Sigmoid colon (tissue), 7 donors: Measurements from ENCODE around the gene ITGB4. TPM values are rescaled to one million over a fixed set of nuclear protein-coding genes. Genes with fewer than 3 reads are reported as not detected.

Source experiments
- DNase-seq: peaks from one replicate; pipeline ENCODE4 v3.0.0-alpha.2; 2019
- H3K27ac ChIP-seq, 4 donors: fragments of 200-600 bp; sonication (generic); one replicate each; pipeline ENCODE4 v1.5.1; 2016 to 2019; ENCODE audit warnings: mild to moderate bottlenecking in 1 of 4
- H3K27me3 ChIP-seq, 3 donors: fragments of 200-600 bp; sonication (generic); one replicate each; pipeline ENCODE4 v1.5.1; 2019; ENCODE audit warnings: mild to moderate bottlenecking in 1 of 3
- H3K36me3 ChIP-seq, 4 donors: fragments of 200-600 bp; sonication (generic); one replicate each; pipeline ENCODE4 v1.5.1; 2016 to 2019
- H3K4me1 ChIP-seq, 4 donors: fragments of 200-600 bp; sonication (generic); one replicate each; pipeline ENCODE4 v1.5.1; 2017 to 2019
- H3K4me3 ChIP-seq, 4 donors: fragments of 200-600 bp; sonication (generic); one replicate each; pipeline ENCODE4 v1.5.1; 2017 to 2019; ENCODE audit warnings: mild to moderate bottlenecking in 2 of 4, moderate library complexity in 1 of 4
- H3K9me3 ChIP-seq, 4 donors: fragments of 200-600 bp in 3 of 4; sonication (generic) in 3 of 4; one replicate each; pipeline versions ENCODE4 v1.5.1 to v1.6.1; 2013 to 2019
- CTCF ChIP-seq, 4 experiments: fragments of 450-650 bp in 3 of 4; fragments of 200-600 bp in 1 of 4; IDR thresholded peaks; one replicate each; pipeline ENCODE4 v1.5.1; 2016 to 2019; ENCODE audit warnings: antibody characterized with exemption in 4 of 4, mild to moderate bottlenecking in 3 of 4, moderate library complexity in 2 of 4
- EP300 ChIP-seq, 4 donors: sonication (generic); formaldehyde crosslinking; IDR thresholded peaks; one replicate each; pipeline ENCODE4 v1.6.1; 2017; ENCODE audit warnings: antibody characterized with exemption in 4 of 4
- POLR2A ChIP-seq, 2 donors: fragments of 450-650 bp; IDR thresholded peaks; one replicate each; pipeline ENCODE4 v1.6.1; 2016; ENCODE audit warnings: antibody characterized with exemption in 2 of 2, mild to moderate bottlenecking in 2 of 2, moderate library complexity in 2 of 2
- POLR2AphosphoS5 ChIP-seq, 4 donors: sonication (generic); formaldehyde crosslinking; IDR thresholded peaks; one replicate each; pipeline ENCODE4 v1.6.1; 2017; ENCODE audit warnings: antibody characterized with exemption in 4 of 4
- WGBS, 2 donors: extraction: QIAGEN DNeasy Blood & Tissue Kit; methylation state at CpG; one replicate each; pipeline ENCODE4 v1.1.7; 2013; 5-methylcytosine and 5-hydroxymethylcytosine counted together
- intact Hi-C: fragments of 100-400 bp; cut with DNase I; formaldehyde crosslinking; loops from one replicate; pipeline ENCODE4 v1.15.1; 2023
- polyA plus RNA-seq, 3 donors: library from polyadenylated mRNA; stranded (reverse); fragments of 200-250 nt; gene quantifications; one replicate each; pipeline ENCODE4 v1.2.3, GENCODE V29; 2013
- total RNA-seq, 4 donors: library from RNA; depleted of rRNA; stranded (reverse); fragments of >200 nt; gene quantifications; one replicate each; pipeline ENCODE4 v1.1.0, GENCODE V29; 2016
- donor health status: healthy with polysubstance abuse.
- donor health status: Bipolar disorder and iron deficiency.
- donor health status: healthy.

Gene ITGB4
- total and polyA plus RNA-seq, 7 donors = 15.1 to 116 (median 25.8) TPM

GRCh38 chr17:75684924-75685323, 36.3 kb upstream of the ITGB4 start:
- intact Hi-C loops = no loop called here
- peak overlapping the region; percentile 22 to 62 (median 26) for H3K27ac ChIP-seq
- WGBS, 2 donors = 26 to 69% methylated on average over 7 of the region's 7 CpGs
- H3K4me3 ChIP-seq = no peak overlapping the region
- TF ChIP-seq POLR2AphosphoS5 (IDR thresholded peaks at IDR 0.05) = no peak
- no peak for TF ChIP-seq CTCF (IDR thresholded peaks at IDR 0.05)
- TF ChIP-seq POLR2A (IDR thresholded peaks at IDR 0.05) = no peak
- TF ChIP-seq EP300 (IDR thresholded peaks at IDR 0.05) = no peak
- peaks cover 0 to 63% (median 52%) of the 10 kb centered on the region in 4 donors for H3K4me1 ChIP-seq
- H3K9me3 ChIP-seq = no peaks in the 10 kb centered on the region
- no peaks in the 10 kb centered on the region for H3K27me3 ChIP-seq
- peak; percentile 53 for DNase-seq
- peaks cover 0 to 5% (median 0%) of the 10 kb centered on the region in 4 donors for H3K36me3 ChIP-seq

GRCh38 chr17:75685499-75685898, 35.8 kb upstream of the ITGB4 start:
- peaks cover 0 to 63% (median 55%) of the 10 kb centered on the region in 4 donors for H3K4me1 ChIP-seq
- 60 to 86% methylated on average over 3 of the region's 3 CpGs for WGBS, 2 donors
- H3K36me3 ChIP-seq = peaks cover 0 to 5% (median 0%) of the 10 kb centered on the region in 4 donors
- H3K4me3 ChIP-seq = no peak overlapping the region
- TF ChIP-seq EP300 (IDR thresholded peaks at IDR 0.05) (no peak), CTCF (IDR thresholded peaks at IDR 0.05) (no peak), POLR2A (IDR thresholded peaks at IDR 0.05) (no peak), POLR2AphosphoS5 (IDR thresholded peaks at IDR 0.05) (no peak)
- peak overlapping the region; percentile 17 to 62 (median 26) for H3K27ac ChIP-seq
- no peaks in the 10 kb centered on the region for H3K27me3 ChIP-seq
- no peaks in the 10 kb centered on the region for H3K9me3 ChIP-seq
- DNase-seq = peak; percentile 34
- intact Hi-C loops = no loop called here

GRCh38 chr17:75688209-75688825, 32.9 kb upstream of the ITGB4 start:
- Histone ChIP-seq H3K4me3 (no peak overlapping the region), H3K4me1 (peaks cover 0 to 74% (median 60%) of the 10 kb centered on the region in 4 donors), H3K27me3 (no peaks in the 10 kb centered on the region), H3K27ac (peak overlapping the region; percentile 51 to 85 (median 58)), H3K9me3 (no peaks in the 10 kb centered on the region), H3K36me3 (no peaks in the 10 kb centered on the region)
- WGBS, 2 donors = 64 to 80% methylated on average over 11 of the region's 11 CpGs
- intact Hi-C loops = no loop called here
- peak; percentile 57 for DNase-seq
- TF ChIP-seq CTCF (IDR thresholded peaks at IDR 0.05) = no peak
- TF ChIP-seq POLR2A (IDR thresholded peaks at IDR 0.05) = no peak
- no peak for TF ChIP-seq EP300 (IDR thresholded peaks at IDR 0.05)
- TF ChIP-seq POLR2AphosphoS5 (IDR thresholded peaks at IDR 0.05) = no peak

- DNase-seq = no peak
These were observed 31.8 kb upstream of the ITGB4 start for GRCh38 chr17:75689441-75689873.

More at GRCh38 chr17:75689441-75689873, 31.8 kb upstream of the ITGB4 start:
- H3K4me3 ChIP-seq = no peak overlapping the region
- no peaks in the 10 kb centered on the region for H3K27me3 ChIP-seq
- no peak for TF ChIP-seq POLR2A (IDR thresholded peaks at IDR 0.05)
- no peak for TF ChIP-seq CTCF (IDR thresholded peaks at IDR 0.05)
- TF ChIP-seq POLR2AphosphoS5 (IDR thresholded peaks at IDR 0.05) = no peak
- no peak for TF ChIP-seq EP300 (IDR thresholded peaks at IDR 0.05)
- peaks cover 0 to 78% (median 65%) of the 10 kb centered on the region in 4 donors for H3K4me1 ChIP-seq
- no peaks in the 10 kb centered on the region for H3K36me3 ChIP-seq
- H3K9me3 ChIP-seq = no peaks in the 10 kb centered on the region
- intact Hi-C loops = no loop called here
- peak overlapping the region; percentile 25 to 85 (median 56) for H3K27ac ChIP-seq
- WGBS, 2 donors = 50 to 75% methylated on average over 6 of the region's 6 CpGs
